Left forelimb (tissue), 1 donor: Measurements from ENCODE around the gene STK24.

ENCODE experiments used
- DNase-seq: peaks from one replicate; pipeline ENCODE4 v3.0.0-alpha.2; 2018; ENCODE audit warnings: low spot score

The STK24 gene

GRCh38 chr13:98510156-98510509 lies 66.8 kb downstream of the STK24 start:
- DNase-seq: no peak

GRCh38 chr13:98509271-98510155 lies 67.4 kb downstream of the STK24 start:
- no peak for DNase-seq

GRCh38 chr13:98508685-98509084 lies 68.2 kb downstream of the STK24 start:
- DNase-seq: no peak

GRCh38 chr13:98508280-98508679 lies 68.6 kb downstream of the STK24 start:
- DNase-seq: no peak

- DNase-seq: no peak
Observed at GRCh38 chr13:98507282-98507797, 69.6 kb downstream of the STK24 start.

GRCh38 chr13:98506728-98507230 lies 70.1 kb downstream of the STK24 start:
- no peak for DNase-seq

- no peak for DNase-seq
Observed at GRCh38 chr13:98506322-98506721, 70.6 kb downstream of the STK24 start.

- no peak for DNase-seq
Observed at GRCh38 chr13:98505217-98505616, 71.7 kb downstream of the STK24 start.

GRCh38 chr13:98504371-98504963 lies 72.4 kb downstream of the STK24 start:
- DNase-seq: no peak

- DNase-seq: no peak
Observed at GRCh38 chr13:98504029-98504351, 72.9 kb downstream of the STK24 start.

GRCh38 chr13:98503175-98504028 lies 73.5 kb downstream of the STK24 start:
- no peak for DNase-seq

GRCh38 chr13:98500963-98501421 lies 75.9 kb downstream of the STK24 start:
- DNase-seq: no peak

GRCh38 chr13:98496966-98497365 lies 79.9 kb downstream of the STK24 start:
- no peak for DNase-seq

GRCh38 chr13:98496479-98496791 lies 80.5 kb downstream of the STK24 start:
- no peak for DNase-seq

- DNase-seq: no peak
Observed at GRCh38 chr13:98495627-98496478, 81.1 kb downstream of the STK24 start.

GRCh38 chr13:98494769-98495168 lies 82.1 kb downstream of the STK24 start:
- no peak for DNase-seq

- DNase-seq: no peak
Observed at GRCh38 chr13:98493042-98493712, 83.7 kb downstream of the STK24 start.

- no peak for DNase-seq
Observed at GRCh38 chr13:98492335-98493041, 84.4 kb downstream of the STK24 start.

GRCh38 chr13:98490866-98491265 lies 86.0 kb downstream of the STK24 start:
- no peak for DNase-seq

- DNase-seq: no peak
Observed at GRCh38 chr13:98490195-98490836, 86.6 kb downstream of the STK24 start.
